Stimulated activated naive CD8-positive, alpha-beta T cell treated with anti-CD3 and anti-CD28 coated beads, Interleukin-15, Interleukin-2, amounts not matched to agents 100 ng/mL and 50 ng/mL, for 24 hours (primary cell): ENCODE results near the gene BEND3.
A peak's percentile ranks its signal among the peaks of the same experiment; 100 is the strongest.
"Not testable (repeated sequence)": the region's sequence is repeated elsewhere in the genome, so short reads cannot be mapped to it uniquely, and the experiment has no call there.

Source experiments
- H3K27ac Mint-ChIP-seq: one replicate; pipeline ENCODE4 v1.8.0; 2021; ENCODE audit warnings: mild to moderate bottlenecking, mixed read lengths
- H3K27me3 Mint-ChIP-seq: one replicate; pipeline ENCODE4 v1.8.0; 2021; ENCODE audit warnings: mixed read lengths
- H3K36me3 Mint-ChIP-seq: one replicate; pipeline ENCODE4 v1.8.0; 2021; ENCODE audit warnings: low read depth, mixed read lengths
- H3K4me1 Mint-ChIP-seq: one replicate; pipeline ENCODE4 v1.8.0; 2021; ENCODE audit warnings: low read depth, mixed read lengths
- H3K4me3 Mint-ChIP-seq: one replicate; pipeline ENCODE4 v1.8.0; 2021; ENCODE audit warnings: mild to moderate bottlenecking, mixed read lengths
- H3K9me3 Mint-ChIP-seq: one replicate; pipeline ENCODE4 v1.8.0; 2021; ENCODE audit warnings: mixed read lengths

BEND3 gene

DNA sequence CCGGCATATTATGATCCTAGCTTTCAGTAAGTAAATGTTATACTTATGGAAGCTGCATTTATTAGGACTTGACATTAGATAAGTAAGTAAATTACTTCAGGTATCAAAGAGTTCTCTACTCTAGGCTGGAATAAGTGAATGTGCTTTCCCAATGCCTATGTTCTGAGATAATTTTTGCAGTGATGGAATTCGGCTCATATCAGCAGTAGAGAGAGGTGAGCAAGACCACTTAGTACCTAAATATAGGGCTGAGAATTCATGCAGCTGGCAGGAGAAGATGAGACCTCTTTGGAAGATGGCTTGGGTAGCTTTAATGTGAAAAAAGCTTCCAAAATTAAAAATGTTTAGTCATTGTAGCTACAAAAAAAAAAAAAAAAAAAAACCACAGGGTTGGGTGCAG, 13.3 kb upstream of the BEND3 start:
- Mint-ChIP-seq H3K27ac (no peak overlapping the region), H3K27me3 (no peaks in the 10 kb centered on the region), H3K4me1 (peaks cover 3% of the 10 kb centered on the region), H3K36me3 (no peaks in the 10 kb centered on the region), H3K9me3 (no peaks in the 10 kb centered on the region), H3K4me3 (no peak overlapping the region)

DNA sequence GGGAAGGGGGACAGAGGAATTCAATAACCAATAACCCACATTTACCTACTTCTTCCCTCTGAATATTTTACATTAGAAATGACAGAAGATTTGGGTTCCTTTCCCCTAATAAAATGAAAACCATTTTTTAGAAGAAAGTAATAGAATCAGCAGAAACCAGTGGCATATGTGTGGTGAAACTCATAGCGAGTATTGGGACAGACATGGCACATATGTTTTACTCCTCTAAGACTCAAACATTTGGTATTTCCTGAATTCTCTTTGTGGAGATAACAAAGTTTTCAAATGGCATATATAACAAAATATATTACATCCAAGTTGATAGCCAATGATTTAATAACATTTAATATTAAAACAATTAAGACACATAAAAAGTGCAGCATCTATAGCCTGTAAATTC, 12.9 kb upstream of the BEND3 start:
- Mint-ChIP-seq H3K4me1 (peaks cover 3% of the 10 kb centered on the region), H3K27ac (no peak overlapping the region), H3K27me3 (no peaks in the 10 kb centered on the region), H3K4me3 (no peak overlapping the region), H3K36me3 (no peaks in the 10 kb centered on the region), H3K9me3 (no peaks in the 10 kb centered on the region)

DNA sequence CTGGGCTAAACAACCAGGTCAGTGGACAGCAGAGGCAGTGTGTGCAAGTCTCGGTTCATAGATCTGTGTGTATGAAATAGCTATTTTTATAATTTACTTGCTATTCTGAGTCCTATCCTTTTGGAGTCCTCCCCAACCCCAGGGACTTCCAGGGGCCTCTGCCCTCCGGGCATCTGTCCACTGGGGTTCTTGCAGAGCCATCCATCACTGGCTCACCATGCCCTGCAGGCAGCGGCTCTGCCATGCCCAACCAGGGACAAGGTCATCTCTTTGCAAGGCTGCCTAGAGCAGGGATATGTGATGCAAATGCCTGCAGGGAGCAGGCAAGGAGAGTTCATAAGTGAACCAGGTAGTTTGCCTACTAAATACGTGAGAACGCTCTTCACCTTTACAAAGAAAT, 10.5 kb upstream of the BEND3 start:
- Mint-ChIP-seq H3K9me3 (no peaks in the 10 kb centered on the region), H3K27me3 (no peaks in the 10 kb centered on the region), H3K36me3 (no peaks in the 10 kb centered on the region), H3K4me1 (peaks cover 3% of the 10 kb centered on the region), H3K4me3 (no peak overlapping the region), H3K27ac (no peak overlapping the region)

DNA sequence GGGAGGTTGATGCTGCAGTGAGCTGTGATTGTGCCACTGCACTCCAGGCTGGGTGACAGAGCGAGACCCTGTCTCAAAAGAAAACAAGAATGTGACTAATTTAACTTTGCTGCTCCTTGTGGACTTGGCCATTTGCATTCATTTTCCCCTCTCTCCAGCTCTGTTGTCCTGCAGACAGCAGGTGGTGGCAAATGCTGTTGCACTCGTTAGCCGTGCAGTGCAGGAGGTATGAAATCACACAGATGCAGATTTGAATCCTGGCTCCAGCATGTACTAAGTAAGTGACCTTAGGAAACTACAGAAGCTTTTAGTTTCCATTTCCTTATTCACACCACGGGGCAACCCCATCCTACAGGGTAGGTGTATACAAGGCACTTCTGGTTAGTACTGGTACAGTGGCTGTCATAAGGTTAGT, 9.6 kb upstream of the BEND3 start:
- no peaks in the 10 kb centered on the region for H3K9me3 Mint-ChIP-seq
- no peaks in the 10 kb centered on the region for H3K36me3 Mint-ChIP-seq
- H3K4me1 Mint-ChIP-seq, result peaks cover 3% of the 10 kb centered on the region
- no peak overlapping the region for H3K4me3 Mint-ChIP-seq
- no peaks in the 10 kb centered on the region for H3K27me3 Mint-ChIP-seq
- no peak overlapping the region for H3K27ac Mint-ChIP-seq

DNA sequence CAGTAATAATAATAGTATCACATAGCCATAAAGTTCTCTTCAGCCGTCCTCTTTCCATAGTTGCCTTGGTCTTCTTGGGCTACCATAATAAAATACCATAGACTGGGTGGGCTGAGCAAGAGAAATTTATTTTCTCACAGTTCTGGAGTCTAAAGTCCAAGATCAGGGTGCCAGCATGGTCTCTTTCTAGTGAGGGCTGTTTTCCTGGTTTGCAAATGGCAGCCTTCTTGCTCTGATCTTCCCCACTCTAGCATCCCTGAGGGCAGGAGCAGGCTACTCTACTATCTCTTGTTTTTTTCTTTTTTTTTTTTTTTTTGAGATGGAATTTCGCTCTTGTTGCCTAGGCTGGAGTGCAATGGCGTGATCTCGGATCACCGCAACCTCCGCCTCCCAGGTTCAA, 8.2 kb upstream of the BEND3 start:
- H3K27me3 Mint-ChIP-seq, result no peaks in the 10 kb centered on the region
- no peaks in the 10 kb centered on the region for H3K9me3 Mint-ChIP-seq
- no peaks in the 10 kb centered on the region for H3K36me3 Mint-ChIP-seq
- H3K4me3 Mint-ChIP-seq, result no peak overlapping the region
- peaks cover 3% of the 10 kb centered on the region for H3K4me1 Mint-ChIP-seq
- H3K27ac Mint-ChIP-seq, result no peak overlapping the region

DNA sequence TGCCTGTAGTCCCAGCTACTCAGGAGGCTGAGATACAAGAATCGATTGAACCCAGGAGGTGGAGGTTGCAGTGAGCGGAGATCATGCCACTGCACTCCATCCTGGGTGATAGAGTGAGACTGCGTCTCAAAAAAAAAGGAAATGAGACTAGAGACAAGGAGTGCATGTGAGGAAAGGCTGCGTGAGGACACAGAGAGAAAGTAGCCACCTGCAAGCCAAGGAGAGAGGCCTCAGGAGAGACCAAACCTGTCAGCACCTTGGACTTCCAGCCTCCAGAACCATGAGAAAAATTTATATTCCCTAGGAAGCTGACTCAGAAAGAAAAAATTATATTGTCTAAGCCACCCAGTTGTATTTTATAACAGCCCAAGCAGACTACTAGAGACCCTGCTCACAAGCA, 7.4 kb upstream of the BEND3 start:
- Mint-ChIP-seq H3K4me3 (no peak overlapping the region), H3K36me3 (no peaks in the 10 kb centered on the region), H3K9me3 (no peaks in the 10 kb centered on the region), H3K27ac (no peak overlapping the region), H3K27me3 (no peaks in the 10 kb centered on the region), H3K4me1 (peaks cover 3% of the 10 kb centered on the region)

DNA sequence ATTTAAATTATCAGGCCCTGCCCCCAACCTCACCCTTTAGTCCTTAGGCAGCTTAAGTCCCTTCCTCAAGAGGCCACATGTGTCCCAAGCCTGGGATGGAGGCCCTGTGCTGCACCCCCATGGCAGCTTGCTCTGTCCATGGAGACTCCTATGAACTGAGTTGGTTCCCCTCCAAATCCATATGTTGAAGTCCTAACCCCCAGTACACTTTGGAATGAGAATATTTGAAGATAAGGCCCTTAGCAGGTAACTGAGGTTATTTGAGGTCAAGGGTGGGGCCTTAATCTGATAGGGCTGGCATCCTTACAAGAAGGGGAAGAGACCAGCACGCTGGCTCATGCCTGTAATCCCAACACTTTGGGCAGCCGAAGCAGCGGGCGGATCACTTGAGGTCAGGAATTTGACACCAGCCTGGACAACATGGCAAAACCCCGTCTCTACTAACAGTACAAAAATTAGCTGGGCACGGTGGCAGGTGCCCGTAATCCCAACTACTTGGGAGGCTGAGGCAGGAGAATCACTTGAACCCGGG, 6.7 kb upstream of the BEND3 start:
- peaks cover 3% of the 10 kb centered on the region for H3K4me1 Mint-ChIP-seq
- no peak overlapping the region for H3K27ac Mint-ChIP-seq
- peaks cover 2% of the 10 kb centered on the region for H3K27me3 Mint-ChIP-seq
- H3K36me3 Mint-ChIP-seq, result no peaks in the 10 kb centered on the region
- H3K4me3 Mint-ChIP-seq, result no peak overlapping the region
- H3K9me3 Mint-ChIP-seq, result no peaks in the 10 kb centered on the region

DNA sequence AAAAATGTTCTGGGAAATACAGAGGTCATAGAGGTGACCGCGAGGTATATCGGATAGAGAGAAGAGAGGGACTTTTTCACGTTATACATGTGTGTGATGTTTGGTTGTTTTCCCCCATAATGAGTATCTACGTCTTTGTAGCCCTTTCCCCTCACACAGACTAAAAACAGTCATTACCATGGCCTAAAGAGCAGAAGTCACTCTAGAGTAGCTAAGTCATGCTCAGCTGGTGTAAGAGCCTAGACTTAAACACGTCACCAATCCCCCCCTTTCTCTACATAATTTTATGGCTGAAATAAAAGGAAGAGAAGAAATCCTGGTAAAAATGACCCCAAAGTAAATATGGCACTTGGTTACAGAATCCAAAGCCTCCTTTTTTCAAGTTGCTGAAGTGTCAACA, 6.0 kb upstream of the BEND3 start:
- Mint-ChIP-seq H3K9me3 (no peaks in the 10 kb centered on the region), H3K27ac (no peak overlapping the region), H3K27me3 (peaks cover 9% of the 10 kb centered on the region), H3K36me3 (no peaks in the 10 kb centered on the region), H3K4me3 (no peak overlapping the region), H3K4me1 (peaks cover 9% of the 10 kb centered on the region)

DNA sequence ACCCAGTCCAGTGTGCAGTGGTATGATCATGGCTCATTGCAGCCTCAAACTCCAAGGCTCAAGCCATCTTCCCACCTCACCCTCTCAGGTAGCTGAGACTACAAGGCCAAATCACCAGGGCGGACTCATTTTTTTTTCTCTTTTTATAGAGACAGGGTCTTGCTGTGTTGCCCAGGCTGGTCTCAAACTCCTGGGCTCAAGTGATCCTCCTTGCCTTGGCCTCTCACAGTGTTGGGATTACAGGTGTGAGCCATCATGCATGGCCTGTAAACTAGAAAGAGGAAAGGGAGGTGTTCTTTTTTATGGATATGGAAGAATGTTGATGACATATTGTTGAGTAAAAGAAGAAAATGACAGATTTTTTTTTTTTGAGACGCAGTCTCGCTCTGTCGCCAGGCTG, 5.1 kb upstream of the BEND3 start:
- Mint-ChIP-seq H3K27ac (no peak overlapping the region), H3K4me3 (no peak overlapping the region), H3K27me3 (peaks cover 9% of the 10 kb centered on the region), H3K4me1 (peaks cover 13% of the 10 kb centered on the region), H3K36me3 (no peaks in the 10 kb centered on the region), H3K9me3 (no peaks in the 10 kb centered on the region)

DNA sequence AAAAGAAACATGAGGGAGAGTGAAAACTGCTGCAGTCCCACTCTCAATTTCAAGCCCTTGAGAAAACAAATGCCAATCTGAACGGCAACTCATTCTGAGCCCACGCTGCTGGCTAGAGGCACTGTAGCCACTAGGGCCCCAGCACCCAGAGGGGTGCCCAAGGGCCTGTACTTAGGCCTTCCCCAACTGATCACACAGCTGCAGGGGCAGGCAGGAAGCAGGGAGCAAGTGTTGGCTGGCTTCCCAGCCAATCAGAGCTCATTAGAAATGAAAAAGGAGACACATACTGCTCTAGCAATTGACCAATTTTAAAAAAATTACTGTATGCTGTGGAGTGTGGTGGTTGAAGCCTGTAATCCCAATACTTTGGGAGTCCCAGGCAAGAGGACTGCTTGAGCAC, 3.7 kb upstream of the BEND3 start:
- Mint-ChIP-seq H3K36me3 (no peaks in the 10 kb centered on the region), H3K9me3 (no peaks in the 10 kb centered on the region), H3K4me1 (peaks cover 11% of the 10 kb centered on the region)

DNA sequence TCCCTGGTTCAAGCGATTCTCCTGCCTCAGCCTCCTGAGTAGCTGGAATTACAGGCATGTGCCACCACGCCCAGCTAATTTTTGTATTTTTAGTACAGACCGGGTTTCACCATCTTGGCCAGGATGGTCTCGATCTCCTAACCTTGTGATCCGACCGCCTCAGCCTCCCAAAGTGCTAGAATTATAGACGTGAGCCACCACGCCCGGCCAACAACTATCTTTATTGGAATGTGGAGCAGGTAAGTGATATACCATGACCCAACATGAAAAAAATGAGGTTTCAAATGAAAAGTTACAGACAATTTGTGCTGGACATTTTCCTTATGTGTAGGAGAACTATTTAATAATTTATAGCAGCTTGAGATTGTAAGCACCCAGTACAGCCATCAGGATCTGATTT, 3.2 kb upstream of the BEND3 start:
- not testable (repeated sequence) for H3K4me3 Mint-ChIP-seq, H3K9me3 Mint-ChIP-seq, H3K27ac Mint-ChIP-seq, H3K27me3 Mint-ChIP-seq, H3K36me3 Mint-ChIP-seq
- peaks cover 16% of the 10 kb centered on the region for H3K4me1 Mint-ChIP-seq

More for the DNA sequence above, 3.7 kb upstream of the BEND3 start:
- Mint-ChIP-seq H3K4me3 (no peak overlapping the region), H3K27ac (no peak overlapping the region), H3K27me3 (peaks cover 9% of the 10 kb centered on the region)

DNA sequence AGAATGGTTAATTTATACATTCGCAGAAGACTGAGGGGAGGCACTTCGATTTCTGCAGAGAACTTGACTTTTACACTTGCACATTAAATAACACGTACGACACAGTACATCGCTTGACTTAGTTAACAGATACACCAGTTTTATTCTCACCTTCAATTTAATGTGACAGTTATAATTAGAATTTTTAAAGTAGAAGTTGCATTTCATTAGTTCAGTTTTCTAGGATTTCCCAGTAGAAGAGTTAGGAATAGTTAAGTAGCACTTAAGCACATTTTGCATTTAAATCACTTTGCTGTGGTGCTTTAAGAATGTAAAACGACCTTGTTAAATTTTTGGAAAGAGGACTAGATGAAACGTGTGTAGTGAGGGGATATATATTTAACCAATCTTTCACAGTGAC, 1.6 kb upstream of the BEND3 start:
- Mint-ChIP-seq H3K27ac (no peak overlapping the region), H3K4me3 (peak overlapping the region; percentile 78)

DNA sequence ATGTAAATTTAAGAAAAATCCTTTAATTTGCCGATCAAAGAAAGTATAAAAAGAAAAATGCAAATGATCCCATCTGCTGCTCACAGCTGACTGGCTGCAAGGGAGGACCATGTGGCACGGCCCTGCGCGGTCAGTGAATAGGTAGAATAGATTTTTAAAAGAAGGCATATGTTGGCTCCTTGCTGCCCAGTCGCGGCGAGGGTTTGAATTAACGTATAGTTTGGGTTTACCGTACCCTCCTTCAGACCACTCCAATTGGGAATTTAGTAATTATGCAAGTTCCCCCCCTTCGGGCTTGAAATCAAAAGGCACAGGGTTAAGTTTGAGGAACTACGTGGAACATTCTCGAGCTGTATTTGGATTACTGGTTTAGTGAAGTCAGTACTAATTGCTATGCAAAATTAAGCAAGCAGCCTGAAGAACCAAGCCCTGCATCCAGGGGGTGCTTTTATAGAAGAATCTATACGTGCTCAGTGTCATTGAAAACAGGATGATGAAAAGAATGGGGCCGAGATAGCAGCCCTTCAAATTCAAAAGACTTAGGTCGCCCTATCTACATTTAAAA, 1.1 kb upstream of the BEND3 start:
- Mint-ChIP-seq H3K36me3 (no peaks in the 10 kb centered on the region), H3K27me3 (peaks cover 9% of the 10 kb centered on the region), H3K9me3 (no peaks in the 10 kb centered on the region), H3K4me3 (peak overlapping the region; percentile 78), H3K27ac (peak overlapping the region; percentile 70), H3K4me1 (peaks cover 19% of the 10 kb centered on the region)

More for the DNA sequence above, 1.6 kb upstream of the BEND3 start:
- no peaks in the 10 kb centered on the region for H3K9me3 Mint-ChIP-seq
- H3K4me1 Mint-ChIP-seq, result peaks cover 19% of the 10 kb centered on the region
- peaks cover 9% of the 10 kb centered on the region for H3K27me3 Mint-ChIP-seq
- no peaks in the 10 kb centered on the region for H3K36me3 Mint-ChIP-seq

DNA sequence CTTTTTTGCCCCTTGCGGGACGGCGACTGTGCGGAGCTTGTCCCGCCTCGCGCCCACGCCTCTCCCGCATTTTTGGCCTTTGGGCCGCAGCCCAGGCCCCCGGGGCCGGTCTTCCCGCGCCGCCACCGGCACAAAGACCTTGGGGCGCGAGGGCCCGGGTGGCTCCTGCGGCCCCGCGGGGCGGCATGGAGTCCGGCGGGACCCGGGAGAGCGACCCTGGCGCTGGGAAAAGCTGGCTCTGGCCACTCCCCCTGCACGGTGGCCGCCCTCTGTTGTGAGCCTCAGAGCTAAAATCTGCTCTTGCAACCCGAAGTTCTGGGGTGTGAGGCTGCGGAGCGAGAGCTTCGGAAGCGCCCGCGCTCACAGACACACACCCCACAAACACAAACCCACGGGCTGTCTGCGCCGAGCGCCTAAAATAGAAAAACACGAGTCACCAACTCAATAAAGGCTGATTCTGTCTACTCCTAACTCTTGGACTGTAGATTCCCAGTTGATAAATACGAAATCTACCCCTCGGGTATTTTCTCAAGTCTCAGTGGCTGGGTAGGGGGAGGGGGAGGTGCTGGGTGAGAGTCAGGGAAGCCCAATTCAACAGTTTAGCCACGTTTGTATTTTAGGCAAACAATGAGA, 496 bp upstream of the BEND3 start:
- peak overlapping the region; percentile 70 for H3K27ac Mint-ChIP-seq
- no peaks in the 10 kb centered on the region for H3K36me3 Mint-ChIP-seq
- no peaks in the 10 kb centered on the region for H3K9me3 Mint-ChIP-seq

DNA sequence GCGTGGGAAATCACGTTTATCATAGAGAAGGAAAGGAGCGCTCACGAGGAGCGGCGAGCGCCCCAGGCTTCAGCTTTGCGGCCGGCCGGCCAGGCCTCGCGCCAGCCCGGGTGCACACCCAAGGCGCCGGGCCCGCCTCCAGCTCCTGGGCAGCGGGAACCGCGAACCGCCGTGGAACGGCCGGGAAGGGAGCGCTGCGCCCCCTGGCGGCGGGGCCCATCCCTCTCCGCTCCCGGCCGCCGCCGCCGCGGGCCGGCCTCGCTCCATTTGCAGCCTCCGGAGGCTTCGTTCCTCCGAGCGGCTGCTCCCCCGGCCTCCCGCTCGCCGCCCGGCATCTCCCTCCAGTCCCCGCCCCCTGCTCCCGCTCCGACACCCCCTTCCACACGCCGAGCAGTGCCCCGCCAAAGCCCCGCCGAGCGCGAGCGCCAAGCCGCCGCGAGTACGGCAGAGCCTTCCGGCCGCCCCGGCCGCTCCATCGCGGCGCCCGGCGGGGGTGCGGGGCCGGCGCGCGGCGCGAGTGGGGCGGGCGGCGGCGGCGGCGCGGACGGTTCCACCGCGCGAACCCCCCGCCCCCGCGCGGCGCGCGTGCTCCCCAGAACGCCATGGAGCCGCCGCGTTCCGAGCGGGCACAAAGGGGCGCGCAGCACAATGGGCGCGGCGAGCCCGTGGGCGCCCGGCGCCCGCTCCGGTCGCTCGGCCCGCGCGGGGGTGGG, 946 bp downstream of the BEND3 start:
- H3K27me3 Mint-ChIP-seq, result peaks cover 9% of the 10 kb centered on the region
- no peaks in the 10 kb centered on the region for H3K9me3 Mint-ChIP-seq
- H3K4me3 Mint-ChIP-seq, result peak overlapping the region; percentile 86
- peaks cover 3% of the 10 kb centered on the region for H3K36me3 Mint-ChIP-seq
- H3K4me1 Mint-ChIP-seq, result peaks cover 22% of the 10 kb centered on the region
- peak overlapping the region; percentile 71 for H3K27ac Mint-ChIP-seq

More for the DNA sequence above, 496 bp upstream of the BEND3 start:
- Mint-ChIP-seq H3K4me1 (peaks cover 19% of the 10 kb centered on the region), H3K4me3 (peak overlapping the region; percentile 78), H3K27me3 (peaks cover 9% of the 10 kb centered on the region)
